HepG2 (cell line): Measurements from ENCODE around the gene SLC22A31. TPM values are rescaled to one million over a fixed set of nuclear protein-coding genes. Genes with fewer than 3 reads are reported as not detected.

Experiments used
- ATAC-seq: fragments of 200-7000 bp; cut with Tn5 transposase; 3 replicates; pipeline ENCODE4 v1.9.1; 2020; ENCODE audit warnings: mild to moderate bottlenecking, moderate library complexity
- BruUV-seq: library from RNA; stranded (reverse); fragments of 400-500 nt; replicated peaks from 2 replicates; lab custom pipeline; 2021; lab: Mats Ljungman, UMichigan
- CTCF ChIA-PET: fragments of 300-600 bp; formaldehyde crosslinking; extraction: SDS; loops from one replicate; lab custom pipeline; 2021; ENCODE audit warnings: low total read pairs, inconsistent platforms, low intra/inter-chr PET ratio; lab: Yijun Ruan, JAX
- POLR2A ChIA-PET: fragments of 350-600 bp; sonication (Branson Sonifier 250); formaldehyde crosslinking; loops from one replicate; lab custom pipeline; 2020; ENCODE audit warnings: antibody characterized with exemption, inconsistent platforms; lab: Yijun Ruan, JAX
- DNase-seq: peaks from one replicate; pipeline ENCODE4 v3.0.0-alpha.2; 2015; ENCODE audit warnings: low spot score
- FAIRE-seq: peaks from 3 replicates; lab custom pipeline; 2011; peaks lifted over from hg19 to GRCh38; lab: Jason Lieb, UNC
- H2AFZ ChIP-seq: one replicate; pipeline ENCODE4 v1.6.1; 2011; ENCODE audit warnings: low read length, inconsistent platforms
- H3K27ac ChIP-seq: fragments of 300-600 bp; 3 replicates; pipeline ENCODE4 v1.8.0; 2011; ENCODE audit warnings: mixed run types, mild to moderate bottlenecking, mixed read lengths, low read length, inconsistent platforms; ENCODE audit not compliant: insufficient read depth; ENCODE audit errors: extremely low read length
- H3K27me3 ChIP-seq, 2 experiments: fragments of 200-600 bp in 1 of 2; 2 replicates in 1 of 2; 3 replicates in 1 of 2; pipeline versions ENCODE4 v1.6.0 to v1.8.0; 2011; ENCODE audit warnings: low read length in 2 of 2, mild to moderate bottlenecking in 2 of 2, moderate library complexity in 2 of 2, inconsistent platforms in 1 of 2; ENCODE audit not compliant: insufficient read depth in 2 of 2, control insufficient read depth in 1 of 2
- H3K36me3 ChIP-seq, 2 experiments: fragments of 200-600 bp in 1 of 2; replicated peaks in 1 of 2; 2 replicates in 1 of 2; 3 replicates in 1 of 2; pipeline versions ENCODE4 v1.5.1 to v1.8.0; 2011; ENCODE audit warnings: low read length in 2 of 2, inconsistent platforms in 1 of 2; ENCODE audit not compliant: insufficient read depth in 2 of 2, control insufficient read depth in 1 of 2
- H3K4me1 ChIP-seq: 2 replicates; pipeline ENCODE4 v1.5.1; 2012; ENCODE audit warnings: low read length, inconsistent platforms; ENCODE audit not compliant: insufficient read depth
- H3K4me2 ChIP-seq: 2 replicates; pipeline ENCODE4 v1.6.0; 2011; ENCODE audit warnings: low read depth, low read length, inconsistent platforms
- H3K4me3 ChIP-seq, 3 experiments: fragments of 200-600 bp in 1 of 3; sonication (generic), shearing (Covaris generic) in 1 of 3; replicated peaks in 1 of 3; 2 replicates each; pipeline ENCODE4 v1.5.1; 2011 to 2016; ENCODE audit warnings: low read length in 3 of 3, inconsistent platforms in 2 of 3, low read depth in 2 of 3, mild to moderate bottlenecking in 2 of 3, control low read depth in 1 of 3, mixed read lengths in 1 of 3; ENCODE audit not compliant: insufficient read depth in 1 of 3
- H3K79me2 ChIP-seq: one replicate; pipeline ENCODE4 v1.6.1; 2011; ENCODE audit warnings: low read length, inconsistent platforms; ENCODE audit not compliant: insufficient read depth
- H3K9ac ChIP-seq: 2 replicates; pipeline ENCODE4 v1.6.0; 2011; ENCODE audit warnings: mild to moderate bottlenecking, low read depth, low read length, inconsistent platforms; ENCODE audit not compliant: insufficient read depth
- H3K9me3 ChIP-seq: 2 replicates; pipeline ENCODE4 v1.5.1; 2012; ENCODE audit warnings: mild to moderate bottlenecking, low read length
- H4K20me1 ChIP-seq: 2 replicates; pipeline ENCODE4 v1.6.0; 2011; ENCODE audit warnings: inconsistent platforms, mild to moderate bottlenecking, low read length, moderate library complexity; ENCODE audit not compliant: insufficient read depth
- AGO2 ChIP-seq: fragments of 200-400 bp; formaldehyde crosslinking; optimal IDR thresholded peaks from 2 replicates; pipeline ENCODE3; 2017; ENCODE audit warnings: mild to moderate bottlenecking, low read depth, low read length, moderate library complexity
- REXO4 ChIP-seq: sonication (generic); formaldehyde crosslinking; IDR thresholded peaks from 2 replicates; pipeline ENCODE4 v1.8.0; 2022; ENCODE audit warnings: missing genetic modification reagents, mild to moderate bottlenecking, borderline replicate concordance
- THAP11 ChIP-seq: IDR thresholded peaks from 2 replicates; pipeline ENCODE4 v1.6.1; 2016; ENCODE audit warnings: missing biosample characterization, missing genetic modification reagents
- ZBTB1 ChIP-seq: sonication (generic); formaldehyde crosslinking; IDR thresholded peaks from 2 replicates; pipeline ENCODE4 v1.4.0; 2020; ENCODE audit warnings: missing genetic modification reagents, borderline replicate concordance
- WGBS: methylation state at CpG from one replicate; pipeline ENCODE4 v1.1.6; 2017; ENCODE audit warnings: low lambda C conversion rate; 5-methylcytosine and 5-hydroxymethylcytosine counted together
- in situ Hi-C: cut with HindIII; loops from 2 replicates; pipeline ENCODE4 v1.10.0; 2017; ENCODE audit warnings: low pct_unique_long_range_greater_than_20kb; ENCODE audit not compliant: extremely low pct_ligation_motif_present
- intact Hi-C: fragments of 100-400 bp; cut with micrococcal nuclease; formaldehyde crosslinking; loops from one replicate; pipeline ENCODE4 v1.10.0; 2022; ENCODE audit not compliant: unreplicated experiment
- polyA plus RNA-seq, 8 experiments: library from polyadenylated mRNA; depleted of rRNA in 3 of 8; stranded (reverse) in 7 of 8; unstranded in 1 of 8; fragments of >200 nt; fragmentation: Illumina TruSeq in 4 of 8; extraction: Trizol in 4 of 8; gene quantifications; 2 replicates each; pipeline versions ENCODE4 v1.2.1 to v1.2.3, GENCODE V29; 2011 to 2016; ENCODE audit warnings: low read depth in 4 of 8, missing spikeins in 1 of 8, mixed read lengths in 1 of 8; ENCODE audit not compliant: insufficient read depth in 1 of 8
- total RNA-seq, 5 experiments: library from RNA; depleted of rRNA; stranded (reverse); fragments of >200 nt; fragmentation: Illumina TruSeq; extraction: Trizol; gene quantifications; 2 replicates each; pipeline ENCODE4 v1.2.3, GENCODE V29; 2016; ENCODE audit warnings: low read depth in 1 of 5
- TF ChIP-seq, protein P1 (sequence below), 2 experiments: sonication (generic) in 1 of 2; formaldehyde crosslinking in 1 of 2; IDR thresholded peaks; 2 replicates each; pipeline versions ENCODE4 v1.4.0 to v1.6.1; 2018 to 2020; ENCODE audit warnings: missing genetic modification reagents in 2 of 2, borderline replicate concordance in 1 of 2, low read depth in 1 of 2, mild to moderate bottlenecking in 1 of 2, missing biosample characterization in 1 of 2
- TF ChIP-seq, protein P2 (sequence below): sonication (generic); formaldehyde crosslinking; IDR thresholded peaks from 2 replicates; pipeline ENCODE4 v1.8.1; 2023; ENCODE audit warnings: mild to moderate bottlenecking, missing genetic modification reagents, borderline replicate concordance
- TF ChIP-seq, protein P3 (sequence below): sonication (generic); formaldehyde crosslinking; IDR thresholded peaks from 2 replicates; pipeline ENCODE4 v1.4.0; 2020; ENCODE audit warnings: missing genetic modification reagents
- TF ChIP-seq, protein P4 (sequence below): sonication (generic); formaldehyde crosslinking; IDR thresholded peaks from one replicate; pipeline ENCODE4 v1.5.1; 2020; ENCODE audit warnings: mild to moderate bottlenecking, missing genetic modification reagents; ENCODE audit errors: not compliant biosample characterization

Gene SLC22A31
- total and polyA plus RNA-seq, 2 of the 13 experiments (the other 11 are each of a cell fraction or from before 2014, with no cell fraction given), result 67.3 to 83.3 TPM

DNA sequence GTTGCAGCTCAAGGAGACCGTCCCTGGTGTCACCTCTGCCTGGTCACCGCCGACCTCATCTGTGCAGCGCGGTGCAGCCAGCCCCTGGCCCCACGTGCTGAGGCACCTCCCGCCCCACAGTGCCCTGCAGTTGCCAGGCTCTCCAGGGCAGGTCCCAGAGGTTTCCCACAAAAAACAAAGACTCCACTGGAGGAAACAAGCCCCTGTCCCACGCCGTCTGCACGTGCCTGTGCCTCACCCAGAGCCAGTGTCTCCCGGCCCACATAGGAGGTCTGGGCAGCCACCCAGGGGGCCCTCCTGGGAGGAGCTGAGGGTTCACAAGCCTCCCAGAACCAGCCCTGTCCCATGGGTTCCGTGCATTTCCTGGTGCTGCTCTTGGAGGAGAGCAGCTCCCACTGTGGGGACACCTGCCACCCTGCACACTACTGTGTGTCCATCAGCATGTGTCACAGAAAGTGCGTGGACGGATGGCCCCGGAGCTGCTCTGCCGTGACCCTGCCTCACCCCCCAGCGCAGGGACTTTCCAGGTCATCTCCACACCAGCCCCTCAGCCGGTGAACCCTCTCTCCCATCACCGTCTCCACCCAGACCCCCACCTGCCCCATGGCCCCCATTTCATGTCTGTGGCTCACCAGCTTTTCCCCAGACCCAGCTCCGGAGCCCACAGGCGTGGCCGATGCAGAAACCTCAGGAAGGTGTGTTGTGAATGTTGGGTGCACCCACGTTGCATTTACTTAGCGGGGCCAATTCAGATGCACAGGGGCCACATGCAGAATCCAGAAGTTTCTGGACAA is 45.8 kb downstream of the SLC22A31 start (continued):
- TF ChIP-seq, protein P1, sequence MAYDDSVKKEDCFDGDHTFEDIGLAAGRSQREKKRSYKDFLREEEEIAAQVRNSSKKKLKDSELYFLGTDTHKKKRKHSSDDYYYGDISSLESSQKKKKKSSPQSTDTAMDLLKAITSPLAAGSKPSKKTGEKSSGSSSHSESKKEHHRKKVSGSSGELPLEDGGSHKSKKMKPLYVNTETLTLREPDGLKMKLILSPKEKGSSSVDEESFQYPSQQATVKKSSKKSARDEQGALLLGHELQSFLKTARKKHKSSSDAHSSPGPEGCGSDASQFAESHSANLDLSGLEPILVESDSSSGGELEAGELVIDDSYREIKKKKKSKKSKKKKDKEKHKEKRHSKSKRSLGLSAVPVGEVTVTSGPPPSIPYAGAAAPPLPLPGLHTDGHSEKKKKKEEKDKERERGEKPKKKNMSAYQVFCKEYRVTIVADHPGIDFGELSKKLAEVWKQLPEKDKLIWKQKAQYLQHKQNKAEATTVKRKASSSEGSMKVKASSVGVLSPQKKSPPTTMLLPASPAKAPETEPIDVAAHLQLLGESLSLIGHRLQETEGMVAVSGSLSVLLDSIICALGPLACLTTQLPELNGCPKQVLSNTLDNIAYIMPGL (CRISPR knock-in tag; IDR thresholded peaks at IDR 0.05; ENCODE audit: borderline replicate concordance in 1 of 2, low read depth in 1 of 2), result no peak
- TF ChIP-seq, protein P2, sequence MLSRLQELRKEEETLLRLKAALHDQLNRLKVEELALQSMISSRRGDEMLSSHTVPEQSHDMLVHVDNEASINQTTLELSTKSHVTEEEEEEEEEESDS (CRISPR knock-in tag), result no peak
- no peak for TF ChIP-seq REXO4

DNA sequence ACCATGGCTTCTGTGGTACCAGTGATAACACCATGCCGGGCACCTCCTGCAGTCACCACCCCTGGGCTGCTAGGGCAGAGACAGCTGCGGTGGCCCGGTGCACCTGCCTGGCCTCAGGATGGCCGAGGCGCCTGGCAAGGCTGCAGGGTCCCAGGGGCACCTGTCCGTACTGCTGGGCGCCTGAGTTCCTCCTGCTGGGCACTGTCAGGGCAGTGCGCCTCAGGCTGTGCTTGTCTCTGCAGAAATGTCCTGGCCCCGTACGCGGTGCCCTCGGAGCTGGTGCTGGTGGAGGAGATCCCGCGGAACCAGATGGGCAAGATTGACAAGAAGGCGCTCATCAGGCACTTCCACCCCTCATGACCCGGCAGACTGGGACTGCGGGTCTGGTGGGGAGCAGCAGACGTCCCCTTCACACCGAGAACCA is 46.5 kb downstream of the SLC22A31 start:
- CTCF ChIA-PET, result no interaction called here
- 83% methylated on average over 19 of the region's 19 CpGs for WGBS
- no peak for TF ChIP-seq THAP11
- no peak for TF ChIP-seq ZBTB1 (CRISPR knock-in tag)
- TF ChIP-seq, protein P3, sequence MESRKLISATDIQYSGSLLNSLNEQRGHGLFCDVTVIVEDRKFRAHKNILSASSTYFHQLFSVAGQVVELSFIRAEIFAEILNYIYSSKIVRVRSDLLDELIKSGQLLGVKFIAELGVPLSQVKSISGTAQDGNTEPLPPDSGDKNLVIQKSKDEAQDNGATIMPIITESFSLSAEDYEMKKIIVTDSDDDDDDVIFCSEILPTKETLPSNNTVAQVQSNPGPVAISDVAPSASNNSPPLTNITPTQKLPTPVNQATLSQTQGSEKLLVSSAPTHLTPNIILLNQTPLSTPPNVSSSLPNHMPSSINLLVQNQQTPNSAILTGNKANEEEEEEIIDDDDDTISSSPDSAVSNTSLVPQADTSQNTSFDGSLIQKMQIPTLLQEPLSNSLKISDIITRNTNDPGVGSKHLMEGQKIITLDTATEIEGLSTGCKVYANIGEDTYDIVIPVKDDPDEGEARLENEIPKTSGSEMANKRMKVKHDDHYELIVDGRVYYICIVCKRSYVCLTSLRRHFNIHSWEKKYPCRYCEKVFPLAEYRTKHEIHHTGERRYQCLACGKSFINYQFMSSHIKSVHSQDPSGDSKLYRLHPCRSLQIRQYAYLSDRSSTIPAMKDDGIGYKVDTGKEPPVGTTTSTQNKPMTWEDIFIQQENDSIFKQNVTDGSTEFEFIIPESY (CRISPR knock-in tag), result peak; percentile 86
- TF ChIP-seq, protein P4, sequence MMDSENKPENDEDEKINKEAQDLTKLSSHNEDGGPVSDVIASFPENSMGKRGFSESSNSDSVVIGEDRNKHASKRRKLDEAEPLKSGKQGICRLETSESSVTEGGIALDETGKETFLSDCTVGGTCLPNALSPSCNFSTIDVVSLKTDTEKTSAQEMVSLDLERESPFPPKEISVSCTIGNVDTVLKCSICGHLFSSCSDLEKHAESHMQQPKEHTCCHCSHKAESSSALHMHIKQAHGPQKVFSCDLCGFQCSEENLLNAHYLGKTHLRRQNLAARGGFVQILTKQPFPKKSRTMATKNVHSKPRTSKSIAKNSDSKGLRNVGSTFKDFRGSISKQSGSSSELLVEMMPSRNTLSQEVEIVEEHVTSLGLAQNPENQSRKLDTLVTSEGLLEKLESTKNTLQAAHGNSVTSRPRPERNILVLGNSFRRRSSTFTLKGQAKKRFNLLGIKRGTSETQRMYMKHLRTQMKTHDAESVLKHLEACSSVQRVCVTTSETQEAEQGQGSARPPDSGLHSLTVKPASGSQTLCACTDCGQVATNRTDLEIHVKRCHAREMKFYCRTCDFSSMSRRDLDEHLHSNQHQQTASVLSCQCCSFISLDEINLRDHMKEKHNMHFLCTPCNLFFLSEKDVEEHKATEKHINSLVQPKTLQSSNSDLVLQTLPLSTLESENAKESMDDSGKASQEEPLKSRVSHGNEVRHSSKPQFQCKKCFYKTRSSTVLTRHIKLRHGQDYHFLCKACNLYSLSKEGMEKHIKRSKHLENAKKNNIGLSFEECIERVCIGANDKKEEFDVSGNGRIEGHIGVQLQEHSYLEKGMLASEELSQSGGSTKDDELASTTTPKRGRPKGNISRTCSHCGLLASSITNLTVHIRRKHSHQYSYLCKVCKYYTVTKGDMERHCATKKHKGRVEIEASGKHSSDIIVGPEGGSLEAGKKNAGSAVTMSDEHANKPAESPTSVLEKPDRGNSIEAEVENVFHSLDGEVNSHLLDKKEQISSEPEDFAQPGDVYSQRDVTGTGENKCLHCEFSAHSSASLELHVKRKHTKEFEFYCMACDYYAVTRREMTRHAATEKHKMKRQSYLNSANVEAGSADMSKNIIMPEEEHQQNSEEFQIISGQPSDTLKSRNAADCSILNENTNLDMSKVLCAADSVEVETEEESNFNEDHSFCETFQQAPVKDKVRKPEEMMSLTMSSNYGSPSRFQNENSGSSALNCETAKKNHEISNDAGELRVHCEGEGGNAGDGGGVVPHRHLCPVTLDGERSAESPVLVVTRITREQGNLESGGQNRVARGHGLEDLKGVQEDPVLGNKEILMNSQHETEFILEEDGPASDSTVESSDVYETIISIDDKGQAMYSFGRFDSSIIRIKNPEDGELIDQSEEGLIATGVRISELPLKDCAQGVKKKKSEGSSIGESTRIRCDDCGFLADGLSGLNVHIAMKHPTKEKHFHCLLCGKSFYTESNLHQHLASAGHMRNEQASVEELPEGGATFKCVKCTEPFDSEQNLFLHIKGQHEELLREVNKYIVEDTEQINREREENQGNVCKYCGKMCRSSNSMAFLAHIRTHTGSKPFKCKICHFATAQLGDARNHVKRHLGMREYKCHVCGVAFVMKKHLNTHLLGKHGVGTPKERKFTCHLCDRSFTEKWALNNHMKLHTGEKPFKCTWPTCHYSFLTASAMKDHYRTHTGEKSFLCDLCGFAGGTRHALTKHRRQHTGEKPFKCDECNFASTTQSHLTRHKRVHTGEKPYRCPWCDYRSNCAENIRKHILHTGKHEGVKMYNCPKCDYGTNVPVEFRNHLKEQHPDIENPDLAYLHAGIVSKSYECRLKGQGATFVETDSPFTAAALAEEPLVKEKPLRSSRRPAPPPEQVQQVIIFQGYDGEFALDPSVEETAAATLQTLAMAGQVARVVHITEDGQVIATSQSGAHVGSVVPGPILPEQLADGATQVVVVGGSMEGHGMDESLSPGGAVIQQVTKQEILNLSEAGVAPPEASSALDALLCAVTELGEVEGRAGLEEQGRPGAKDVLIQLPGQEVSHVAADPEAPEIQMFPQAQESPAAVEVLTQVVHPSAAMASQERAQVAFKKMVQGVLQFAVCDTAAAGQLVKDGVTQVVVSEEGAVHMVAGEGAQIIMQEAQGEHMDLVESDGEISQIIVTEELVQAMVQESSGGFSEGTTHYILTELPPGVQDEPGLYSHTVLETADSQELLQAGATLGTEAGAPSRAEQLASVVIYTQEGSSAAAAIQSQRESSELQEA (CRISPR knock-in tag), result no peak
- TF ChIP-seq AGO2, result peak; percentile 82

More for the DNA sequence above, 46.5 kb downstream of the SLC22A31 start:
- FAIRE-seq, result no peak
- Histone ChIP-seq H3K27me3 (peaks cover 9 to 18% of the 10 kb centered on the region in 2 experiments; a peak in 4 of 5 replicates), H3K4me2 (no peak overlapping the region), H3K79me2 (no peaks in the 10 kb centered on the region), H3K9me3 (peaks cover 5% of the 10 kb centered on the region; the same call in 1 of the 2 replicates), H2AFZ (no peak overlapping the region), H3K9ac (no peak overlapping the region), H3K27ac (no peak overlapping the region), H4K20me1 (no peaks in the 10 kb centered on the region; the same call in 1 of the 2 replicates), H3K36me3 (peaks cover 1 to 4% of the 10 kb centered on the region in 2 experiments; a peak in 3 of 5 replicates), H3K4me1 (peaks cover 27% of the 10 kb centered on the region), H3K4me3 (no peak overlapping the region)
- peak; percentile 5; the same call in 2 of the 3 replicates for ATAC-seq
- in situ Hi-C loops (no loop called here), intact Hi-C loops (no loop called here)
- POLR2A ChIA-PET, result no interaction called here
- DNase-seq, result no peak
- BruUV-seq, result no TSS peak
